Endodermal cell (in vitro differentiated cells): ENCODE results near the gene KAZN. TPM values are rescaled to one million over a fixed set of nuclear protein-coding genes. Genes with fewer than 3 reads are reported as not detected.

Experiments used
- DNase-seq: peaks from one replicate; pipeline ENCODE4 v3.0.0-alpha.2; 2017
- H3K27ac ChIP-seq: 2 replicates; pipeline ENCODE4 v1.5.1; 2013; ENCODE audit warnings: mild to moderate bottlenecking, low read depth, low read length, moderate library complexity
- H3K27me3 ChIP-seq: 2 replicates; pipeline ENCODE4 v1.6.1; 2013; ENCODE audit warnings: mild to moderate bottlenecking, low read length, moderate library complexity; ENCODE audit not compliant: insufficient read depth, control insufficient read depth, poor library complexity, severe bottlenecking
- H3K36me3 ChIP-seq: 2 replicates; pipeline ENCODE4 v1.7.0; 2013; ENCODE audit warnings: mild to moderate bottlenecking, low read length, moderate library complexity; ENCODE audit not compliant: control insufficient read depth, insufficient read depth
- H3K4me1 ChIP-seq: one replicate; pipeline ENCODE4 v1.7.0; 2013; ENCODE audit warnings: low read length; ENCODE audit not compliant: control insufficient read depth, insufficient read depth
- H3K4me3 ChIP-seq: 2 replicates; pipeline ENCODE4 v1.5.1; 2013; ENCODE audit warnings: mild to moderate bottlenecking, low read length, moderate library complexity
- H3K9ac ChIP-seq: 2 replicates; pipeline ENCODE4 v1.6.1; 2013; ENCODE audit warnings: mild to moderate bottlenecking, low read length, moderate library complexity; ENCODE audit not compliant: poor library complexity, severe bottlenecking; ENCODE audit errors: extremely low read depth
- H3K9me3 ChIP-seq: 2 replicates; pipeline ENCODE4 v1.6.1; 2013; ENCODE audit warnings: mild to moderate bottlenecking, low read length, moderate library complexity; ENCODE audit not compliant: control insufficient read depth
- H3K27ac Mint-ChIP-seq: 2 replicates; pipeline ENCODE4 v1.8.0; 2020; ENCODE audit warnings: mixed read lengths
- H3K27me3 Mint-ChIP-seq: 2 replicates; pipeline ENCODE4 v1.8.0; 2021; ENCODE audit warnings: mild to moderate bottlenecking, mixed read lengths; ENCODE audit not compliant: insufficient read depth
- H3K36me3 Mint-ChIP-seq: 2 replicates; pipeline ENCODE4 v1.8.0; 2020; ENCODE audit warnings: low read depth, mixed read lengths
- H3K4me1 Mint-ChIP-seq: 2 replicates; pipeline ENCODE4 v1.8.0; 2020; ENCODE audit warnings: mixed read lengths
- H3K4me3 Mint-ChIP-seq: 2 replicates; pipeline ENCODE4 v1.8.0; 2020; ENCODE audit warnings: mild to moderate bottlenecking, moderate library complexity, mixed read lengths
- H3K9me3 Mint-ChIP-seq: 2 replicates; pipeline ENCODE4 v1.8.0; 2020; ENCODE audit warnings: mild to moderate bottlenecking, mixed read lengths
- CTCF ChIP-seq: fragments of 200-600 bp; sonication (generic); conservative IDR thresholded peaks from 2 replicates; pipeline ENCODE4 v1.5.0; 2021; ENCODE audit warnings: antibody characterized with exemption, mild to moderate bottlenecking
- WGBS, 2 experiments: methylation state at CpG; one replicate each; pipeline versions ENCODE4 v1.1.5 to v1.1.7; 2013; ENCODE audit warnings: missing lambda C conversion rate in 2 of 2, mixed read lengths in 1 of 2; ENCODE audit not compliant: insufficient coverage in 1 of 2, insufficient read length in 1 of 2; 5-methylcytosine and 5-hydroxymethylcytosine counted together
- total RNA-seq, 2 donors: library from RNA; stranded (reverse); fragmentation: NEBNext Ultra II Directional in 1 of 2; extraction: Animal tissue kit (Norgen Biotek cat#: 25700) in 1 of 2; gene quantifications; 2 replicates in 1 of 2; 3 replicates in 1 of 2; pipeline ENCODE4 v1.2.1, GENCODE V29; 2021

Gene KAZN
- total RNA-seq, 2 donors from 2014 or later, result 12.4 to 13.9 TPM

- Mint-ChIP-seq H3K4me3 (no peak overlapping the region), H3K4me1 (peaks cover 8% of the 10 kb centered on the region), H3K27me3 (no peaks in the 10 kb centered on the region), H3K9me3 (no peaks in the 10 kb centered on the region), H3K27ac (no peak overlapping the region), H3K36me3 (no peaks in the 10 kb centered on the region)
- no peak for DNase-seq
- H3K27me3 ChIP-seq, result no peaks in the 10 kb centered on the region
- peaks cover 2% of the 10 kb centered on the region for H3K4me1 ChIP-seq
- no peak overlapping the region for H3K4me3 ChIP-seq
- H3K36me3 ChIP-seq, result no peaks in the 10 kb centered on the region
- 97% methylated on average over 6 to 7 of the region's 10 CpGs for WGBS, 2 experiments
- no peak for TF ChIP-seq CTCF
- no peak overlapping the region for H3K9ac ChIP-seq
- H3K27ac ChIP-seq, result no peak overlapping the region
- H3K9me3 ChIP-seq, result no peaks in the 10 kb centered on the region
Measured at GRCh38 chr1:15016526-15016925, 418.0 kb downstream of the KAZN start.

- Histone ChIP-seq H3K27me3 (no peaks in the 10 kb centered on the region), H3K4me3 (no peak overlapping the region), H3K27ac (no peak overlapping the region), H3K4me1 (peaks cover 2% of the 10 kb centered on the region), H3K9me3 (no peaks in the 10 kb centered on the region), H3K9ac (no peak overlapping the region), H3K36me3 (no peaks in the 10 kb centered on the region)
- WGBS, 2 experiments, result 94% methylated on average over 6 to 7 of the region's 7 CpGs
- no peak overlapping the region for H3K4me3 Mint-ChIP-seq
- DNase-seq, result no peak
- H3K9me3 Mint-ChIP-seq, result no peaks in the 10 kb centered on the region
- TF ChIP-seq CTCF, result no peak
- no peaks in the 10 kb centered on the region for H3K27me3 Mint-ChIP-seq
- no peaks in the 10 kb centered on the region for H3K36me3 Mint-ChIP-seq
- H3K4me1 Mint-ChIP-seq, result peaks cover 8% of the 10 kb centered on the region
- H3K27ac Mint-ChIP-seq, result no peak overlapping the region
Measured at GRCh38 chr1:15017120-15017519, 418.6 kb downstream of the KAZN start.

- no peaks in the 10 kb centered on the region for H3K27me3 ChIP-seq
- WGBS, 2 experiments, result 95 to 100% methylated on average over 2 to 4 of the region's 4 CpGs
Measured at GRCh38 chr1:15018767-15019166, 420.3 kb downstream of the KAZN start.

More at GRCh38 chr1:15018767-15019166, 420.3 kb downstream of the KAZN start:
- H3K27ac ChIP-seq, result no peak overlapping the region
- Mint-ChIP-seq H3K4me1 (peaks cover 12% of the 10 kb centered on the region), H3K4me3 (no peak overlapping the region), H3K27ac (no peak overlapping the region), H3K9me3 (no peaks in the 10 kb centered on the region), H3K36me3 (no peaks in the 10 kb centered on the region), H3K27me3 (no peaks in the 10 kb centered on the region)
- no peak overlapping the region for H3K4me3 ChIP-seq
- no peaks in the 10 kb centered on the region for H3K36me3 ChIP-seq
- no peak for DNase-seq
- H3K9ac ChIP-seq, result no peak overlapping the region
- no peak for TF ChIP-seq CTCF
- H3K4me1 ChIP-seq, result peaks cover 2% of the 10 kb centered on the region
- no peaks in the 10 kb centered on the region for H3K9me3 ChIP-seq
